Umbilical cord (tissue), 2 donors: ENCODE measurements around the gene NEB. TPM values are rescaled to one million over a fixed set of nuclear protein-coding genes. Genes with fewer than 3 reads are reported as not detected.

Experiments
- DNase-seq: peaks from one replicate; pipeline ENCODE4 v3.0.0-alpha.2; 2015; ENCODE audit warnings: low spot score
- total RNA-seq: library from RNA; depleted of rRNA; stranded (reverse); fragments of >200 nt; gene quantifications from one replicate; pipeline ENCODE4 v1.2.3, GENCODE V29; 2014; ENCODE audit warnings: low replicate concordance; ENCODE audit not compliant: insufficient read depth

NEB gene
- total RNA-seq, 1 donor from 2014 or later = 9.6 TPM

DNA sequence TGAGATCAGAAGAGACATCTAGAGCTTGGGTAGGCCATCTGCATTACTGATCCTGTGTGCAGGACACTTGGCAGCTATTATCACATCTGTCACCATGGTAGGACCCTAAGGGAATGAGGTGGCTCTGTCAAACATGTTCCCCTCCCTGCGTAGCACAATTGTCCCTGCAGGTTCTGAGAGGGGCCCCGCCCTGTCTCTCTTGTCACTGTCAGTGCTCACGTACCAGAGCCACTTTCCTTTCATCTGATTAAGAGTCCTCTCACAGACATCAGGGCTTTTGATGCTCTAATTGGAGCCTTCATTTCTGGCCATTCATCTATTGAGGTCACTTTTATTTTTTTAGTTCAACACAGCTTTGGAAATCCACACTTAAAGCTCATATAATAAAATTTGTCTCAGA lies 38.5 kb downstream of the NEB start:
- DNase-seq = no peak

DNA sequence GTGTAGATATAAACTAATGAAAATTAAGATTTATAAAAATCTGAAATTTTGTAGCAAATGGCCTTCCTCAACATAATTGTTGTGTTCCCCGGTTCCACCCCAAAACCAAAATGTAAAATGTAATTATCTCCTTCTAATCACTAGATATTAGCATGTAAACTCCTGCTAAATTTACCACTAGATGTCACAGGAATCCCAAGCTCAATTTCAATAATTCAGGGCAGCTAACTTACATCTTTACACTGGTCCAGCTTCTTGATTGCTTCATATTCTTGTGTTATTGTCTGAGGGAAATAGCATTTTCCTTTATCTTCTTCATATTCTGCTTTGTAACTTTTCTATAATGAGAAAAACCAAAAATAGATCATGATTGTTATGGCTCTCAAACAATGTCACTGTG lies 42.6 kb downstream of the NEB start:
- DNase-seq = no peak

DNA sequence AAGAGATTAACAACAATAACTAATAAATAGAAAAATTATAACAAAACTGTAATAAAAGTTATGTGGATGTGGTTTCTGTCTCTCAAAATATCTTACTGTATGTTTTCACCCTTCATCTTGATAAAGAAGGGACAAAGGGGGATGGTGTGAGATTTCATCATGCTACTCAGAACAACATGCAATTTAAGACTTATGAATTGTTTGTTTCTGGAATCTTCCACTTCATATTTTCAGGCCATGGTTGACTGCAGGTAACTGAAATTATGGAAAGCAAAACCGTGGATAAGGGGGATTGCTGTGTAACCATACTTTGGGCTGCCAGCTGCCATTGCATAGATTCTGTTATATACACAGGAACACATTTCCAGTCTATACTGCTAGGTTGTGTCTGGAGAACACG lies 45.6 kb downstream of the NEB start:
- no peak for DNase-seq

DNA sequence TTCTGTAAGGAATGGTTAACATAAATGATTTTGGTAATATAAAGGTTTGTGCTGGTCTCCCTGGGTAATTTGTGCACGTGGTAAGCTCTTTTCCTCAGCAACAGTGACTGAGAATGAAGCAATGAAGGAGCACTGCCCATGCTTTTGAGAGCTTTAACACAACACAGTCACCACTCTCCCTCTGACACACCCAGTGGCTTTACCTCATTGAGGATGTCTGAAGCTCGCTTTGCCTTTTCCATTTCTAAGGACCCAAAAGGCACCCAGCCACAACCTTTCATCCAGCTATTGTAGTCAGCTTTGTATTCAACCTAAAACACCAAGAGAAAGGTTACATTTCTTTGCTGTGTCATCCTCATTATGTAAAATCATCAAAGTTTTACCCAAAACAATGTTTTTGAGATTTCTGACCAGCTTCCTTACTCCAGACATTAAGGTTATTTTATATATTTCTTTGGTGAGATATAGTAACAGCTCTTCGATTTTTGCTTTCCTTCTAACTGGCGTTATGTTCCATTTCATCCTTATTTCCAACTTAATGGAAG lies 51.7 kb downstream of the NEB start:
- no peak for DNase-seq

DNA sequence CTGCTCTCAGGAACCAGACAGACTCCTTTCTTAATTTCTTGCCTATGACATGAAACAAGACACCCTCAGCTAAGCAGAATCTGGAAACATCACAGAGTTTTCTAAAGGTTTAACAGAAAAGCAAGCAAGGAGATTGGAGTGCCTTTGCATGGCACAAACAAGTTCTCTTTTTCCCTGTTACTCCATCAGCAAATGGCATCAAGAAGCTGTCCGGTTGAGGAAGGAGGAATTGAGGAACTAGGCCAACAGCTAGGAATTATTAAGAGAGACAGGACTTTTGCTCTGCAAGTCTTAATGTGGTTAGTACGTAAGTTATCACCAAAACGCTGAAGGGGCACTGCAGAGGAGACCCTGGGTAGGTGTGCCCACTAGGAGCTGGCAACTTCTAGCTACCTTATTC lies 53.2 kb downstream of the NEB start:
- no peak for DNase-seq

DNA sequence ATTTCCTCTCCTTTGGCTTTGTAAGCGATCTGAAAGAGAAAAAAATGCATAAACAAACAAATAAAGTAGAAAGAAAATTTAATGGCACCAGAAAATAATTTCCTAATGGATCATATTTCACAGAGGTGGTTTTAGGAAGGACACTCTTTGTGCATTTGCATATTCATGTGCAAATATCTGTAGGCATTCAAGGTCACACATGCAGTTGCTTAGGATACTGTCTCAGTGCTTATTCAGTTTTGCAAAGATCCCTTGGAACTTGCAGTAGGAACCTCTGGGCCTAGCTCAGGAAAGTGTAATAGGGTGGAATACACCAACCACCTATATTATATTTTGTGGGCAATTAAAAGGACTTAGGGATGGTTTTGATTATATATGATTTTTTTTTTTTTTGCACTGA lies 54.3 kb downstream of the NEB start:
- no peak for DNase-seq

DNA sequence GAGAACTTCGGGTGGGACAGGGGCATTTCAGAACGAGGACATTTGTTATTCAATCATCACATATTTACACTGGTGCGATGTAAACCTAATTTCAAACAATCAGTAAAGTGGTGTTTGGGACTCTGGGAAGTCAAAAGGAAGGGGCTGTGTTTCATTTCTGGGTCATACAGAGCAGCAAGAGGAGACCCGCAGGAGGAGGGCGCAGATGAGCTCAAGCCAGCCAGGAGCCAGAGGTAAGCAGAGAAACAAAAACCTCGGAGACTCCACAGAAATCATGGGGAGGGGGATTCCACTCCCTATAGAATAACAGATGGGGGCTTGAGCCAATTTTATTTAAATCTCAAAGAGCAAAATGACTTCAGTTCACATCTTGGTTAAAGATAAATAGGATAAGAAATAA lies 55.4 kb downstream of the NEB start:
- DNase-seq = no peak

DNA sequence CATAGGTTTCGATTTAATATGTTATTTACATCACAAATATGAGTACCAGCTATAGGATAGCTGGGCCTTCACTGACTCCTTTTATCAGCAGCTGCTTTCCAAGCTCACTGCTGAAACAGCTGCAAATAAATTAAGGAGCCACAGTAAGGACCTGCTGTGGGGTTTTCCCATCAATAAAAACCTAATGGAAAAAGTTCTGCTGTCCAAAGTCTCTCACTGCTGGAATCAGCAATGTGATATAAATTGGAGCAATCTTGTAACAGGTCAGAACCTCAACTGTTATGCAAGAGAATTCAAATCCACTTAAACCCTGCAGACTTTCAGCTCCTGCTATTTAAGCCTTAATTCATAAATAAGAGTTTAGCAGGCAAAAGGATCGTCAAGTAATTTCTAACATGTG lies 61.3 kb downstream of the NEB start:
- peak; percentile 71 for DNase-seq

DNA sequence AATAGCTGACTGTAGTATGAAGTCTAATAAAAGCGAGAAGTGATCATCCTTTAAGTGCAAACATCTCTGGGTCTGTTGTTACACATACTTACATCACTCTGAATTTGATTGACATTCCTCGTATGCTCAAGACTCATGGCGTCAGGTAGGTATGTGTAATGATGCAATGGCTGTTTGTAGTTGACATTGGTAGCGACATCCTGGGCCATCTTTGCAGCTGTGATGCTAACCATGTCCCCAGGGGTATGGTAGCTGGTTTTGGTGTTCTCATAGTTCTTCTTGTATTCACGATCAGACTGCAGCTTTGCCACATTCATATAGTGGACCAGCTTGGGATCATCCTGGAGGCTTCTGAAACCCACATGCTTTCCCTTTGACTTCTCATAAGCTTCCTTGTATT lies 62.0 kb downstream of the NEB start:
- no peak for DNase-seq

DNA sequence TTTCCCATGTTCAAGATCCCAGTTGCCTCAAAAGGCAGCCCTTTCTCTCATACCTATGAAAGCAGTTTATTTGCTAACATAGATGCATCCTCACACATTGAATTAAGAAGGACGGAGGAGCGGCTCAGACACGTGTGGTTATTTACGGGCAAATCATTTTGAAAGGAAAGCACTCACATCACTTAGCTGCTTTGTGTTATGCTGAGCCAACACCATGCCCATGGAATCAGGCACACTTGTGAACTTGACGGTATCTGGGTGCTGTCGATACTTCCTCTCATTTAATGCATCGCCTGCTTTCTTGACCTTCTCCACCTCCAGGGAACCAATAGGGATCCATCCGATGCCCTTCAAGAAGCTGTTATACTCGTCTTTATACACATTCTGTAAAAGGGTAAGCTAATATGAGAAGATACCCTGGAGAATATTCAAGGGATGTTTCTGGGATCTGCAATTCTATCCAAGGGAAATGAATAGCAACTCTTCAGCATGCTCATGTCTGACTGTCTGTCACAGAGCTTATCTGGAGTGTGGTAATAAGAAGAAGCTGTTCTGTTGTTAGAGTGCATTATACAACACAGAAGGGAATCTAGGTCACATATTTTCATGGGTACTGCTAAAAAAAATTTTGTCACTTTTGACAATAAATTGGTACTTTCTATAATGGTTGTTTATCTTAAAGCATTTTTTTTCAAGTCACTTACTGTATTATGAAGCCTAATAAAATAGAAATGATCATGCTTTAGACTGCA lies 63.3 kb downstream of the NEB start:
- peak; percentile 47 for DNase-seq

DNA sequence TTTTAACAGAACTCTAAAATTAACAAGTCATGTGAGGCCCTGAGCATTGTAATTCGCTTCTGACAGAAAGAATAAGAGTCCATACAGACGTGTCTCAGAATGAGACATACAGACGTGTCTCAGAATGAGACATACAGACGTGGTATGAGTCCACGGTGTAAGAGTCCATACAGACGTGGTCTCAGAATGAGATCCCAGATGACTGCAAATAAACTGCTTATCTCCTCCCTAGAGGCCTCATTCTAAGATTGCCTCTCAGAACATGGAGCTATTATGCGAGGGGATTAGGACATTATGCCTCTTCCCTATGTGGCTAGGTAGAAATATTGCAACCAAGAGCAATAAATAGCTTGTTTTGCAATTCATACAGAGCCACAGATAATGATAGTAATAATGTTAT lies 63.9 kb downstream of the NEB start:
- DNase-seq = peak; percentile 54

DNA sequence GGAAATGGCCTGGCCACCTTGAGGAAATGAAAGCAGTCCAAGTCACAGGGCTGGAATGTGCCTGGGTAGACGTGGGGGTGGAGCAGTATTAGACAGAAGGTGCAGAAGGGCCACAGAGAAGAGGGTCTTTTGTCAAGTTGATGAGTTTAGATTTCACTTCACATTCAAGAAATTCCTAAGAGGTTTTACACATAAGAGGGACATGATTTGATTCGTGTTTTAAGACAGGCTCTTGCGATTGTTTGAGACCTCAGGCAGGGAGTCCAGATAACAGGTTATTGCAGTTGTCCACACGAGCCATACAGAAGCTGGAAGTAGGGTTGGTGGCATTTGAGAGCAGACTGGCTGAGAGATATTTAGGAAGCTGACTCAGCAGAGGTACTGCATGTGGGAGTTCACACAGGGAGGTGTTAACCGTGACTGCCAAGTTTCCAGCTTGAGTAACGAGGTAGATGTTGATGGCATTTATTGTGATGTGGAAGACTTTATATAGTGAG lies 64.6 kb downstream of the NEB start:
- DNase-seq = no peak

DNA sequence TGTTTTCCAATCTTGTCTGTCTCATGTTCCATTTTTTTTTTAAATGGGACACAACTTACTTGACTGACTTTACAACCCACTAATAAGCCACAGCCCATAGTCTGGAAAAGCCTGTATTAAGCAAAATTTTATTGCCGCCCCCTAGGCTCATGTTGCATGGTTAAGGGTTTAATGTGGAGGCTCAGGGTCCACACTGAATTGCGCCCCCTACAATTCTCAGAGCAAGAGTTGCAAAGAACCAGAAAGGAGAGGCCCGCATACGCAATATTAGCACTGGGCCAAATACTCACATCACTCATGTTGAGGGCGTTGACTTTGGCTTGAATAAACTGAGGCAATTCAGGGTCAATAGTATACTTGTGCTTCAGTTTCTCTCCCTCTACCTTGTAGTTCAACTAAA lies 65.5 kb downstream of the NEB start:
- no peak for DNase-seq

DNA sequence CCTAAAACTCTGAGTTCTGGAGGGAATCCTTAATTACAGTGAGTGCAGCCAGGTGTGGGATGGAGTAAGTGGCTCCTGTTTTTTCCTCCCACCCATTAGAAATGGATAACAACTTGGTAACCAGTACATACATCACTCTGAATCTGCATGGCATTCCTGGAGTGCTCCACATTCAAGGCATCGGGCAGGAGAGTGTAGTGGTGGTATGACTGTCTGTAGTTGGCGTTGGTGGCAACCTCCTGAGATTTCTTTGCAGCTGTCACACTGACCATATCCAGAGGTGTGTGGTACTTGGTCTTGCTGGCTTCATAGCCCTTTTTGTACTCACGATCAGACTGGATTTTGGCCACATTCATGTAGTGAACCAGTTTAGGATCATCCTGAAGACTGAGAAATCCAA lies 68.3 kb downstream of the NEB start:
- no peak for DNase-seq

DNA sequence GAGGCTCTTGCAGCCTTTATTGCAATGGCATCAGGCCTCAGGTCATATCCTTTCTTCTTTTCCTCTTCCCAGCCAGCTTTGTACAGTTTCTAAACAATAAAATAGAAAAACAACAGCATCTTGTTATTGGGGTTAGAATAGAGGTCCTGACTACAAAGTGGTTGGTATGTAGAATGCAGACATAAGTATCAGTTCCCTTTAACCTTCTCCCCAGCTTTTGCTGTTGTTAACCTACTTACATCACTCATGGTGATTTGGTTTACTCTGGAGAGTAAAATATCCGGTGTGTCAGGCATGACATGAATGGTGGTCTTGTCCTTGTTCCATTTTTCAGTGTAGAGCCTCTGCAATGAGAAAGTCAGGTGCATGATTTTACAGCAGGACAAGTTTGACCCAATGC lies 69.8 kb downstream of the NEB start:
- DNase-seq = no peak

DNA sequence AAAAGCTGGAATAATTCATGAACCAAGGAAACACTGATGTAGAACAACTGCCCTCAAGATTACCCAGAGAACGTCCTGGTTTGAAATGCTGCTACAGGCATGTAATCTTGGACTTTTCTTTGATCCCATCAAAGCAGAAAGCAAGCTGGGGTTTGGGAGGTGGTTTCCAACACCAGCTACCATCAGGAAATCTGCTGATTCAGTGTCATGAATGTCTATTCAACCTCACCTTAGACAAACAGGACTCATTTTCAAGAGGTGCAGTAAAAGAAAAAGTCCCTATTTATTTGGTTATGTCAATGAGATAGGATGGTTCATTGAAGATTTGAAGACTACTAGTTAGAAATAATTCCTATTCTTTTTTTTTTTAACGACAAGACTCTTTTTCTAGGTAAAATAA lies 72.7 kb downstream of the NEB start:
- DNase-seq = no peak

DNA sequence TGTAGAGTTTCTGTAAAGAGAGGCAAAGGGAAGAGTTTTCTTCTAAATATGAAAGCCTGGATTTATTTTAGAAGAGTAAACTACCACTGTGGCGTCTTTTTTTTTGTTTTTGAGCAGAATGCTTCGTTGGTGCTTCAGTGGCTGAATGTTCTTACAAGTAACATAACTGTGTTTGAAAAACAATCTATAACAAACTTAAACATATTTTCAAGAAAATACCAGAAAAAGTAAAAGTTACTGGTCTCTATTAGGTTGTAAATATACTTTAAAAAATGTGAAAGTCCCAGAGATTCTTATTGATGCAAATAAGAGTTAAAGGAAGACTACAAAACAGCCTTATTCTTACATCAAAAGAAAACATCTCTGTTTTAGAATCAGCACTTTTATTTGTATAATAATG lies 76.2 kb downstream of the NEB start:
- DNase-seq = no peak

DNA sequence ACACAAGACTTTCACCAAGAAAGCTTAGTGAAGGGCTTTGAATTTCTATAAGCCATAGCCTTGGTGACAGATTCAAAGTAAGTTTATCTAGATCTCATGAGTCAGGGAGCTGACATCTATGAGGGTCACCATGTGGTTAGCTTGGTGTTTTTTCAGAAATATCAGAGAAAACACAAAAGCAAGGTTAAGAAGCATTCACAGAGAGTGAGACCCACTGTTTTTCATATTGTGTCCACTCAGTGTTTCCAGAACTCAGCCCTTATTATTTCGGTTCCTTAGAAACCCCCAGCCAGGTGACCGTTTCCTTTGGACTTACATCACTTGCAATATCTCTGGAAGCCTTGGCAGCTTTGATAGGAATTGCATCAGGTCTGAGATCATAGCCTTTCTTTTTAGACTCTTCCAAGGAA lies 76.6 kb downstream of the NEB start:
- DNase-seq = no peak

DNA sequence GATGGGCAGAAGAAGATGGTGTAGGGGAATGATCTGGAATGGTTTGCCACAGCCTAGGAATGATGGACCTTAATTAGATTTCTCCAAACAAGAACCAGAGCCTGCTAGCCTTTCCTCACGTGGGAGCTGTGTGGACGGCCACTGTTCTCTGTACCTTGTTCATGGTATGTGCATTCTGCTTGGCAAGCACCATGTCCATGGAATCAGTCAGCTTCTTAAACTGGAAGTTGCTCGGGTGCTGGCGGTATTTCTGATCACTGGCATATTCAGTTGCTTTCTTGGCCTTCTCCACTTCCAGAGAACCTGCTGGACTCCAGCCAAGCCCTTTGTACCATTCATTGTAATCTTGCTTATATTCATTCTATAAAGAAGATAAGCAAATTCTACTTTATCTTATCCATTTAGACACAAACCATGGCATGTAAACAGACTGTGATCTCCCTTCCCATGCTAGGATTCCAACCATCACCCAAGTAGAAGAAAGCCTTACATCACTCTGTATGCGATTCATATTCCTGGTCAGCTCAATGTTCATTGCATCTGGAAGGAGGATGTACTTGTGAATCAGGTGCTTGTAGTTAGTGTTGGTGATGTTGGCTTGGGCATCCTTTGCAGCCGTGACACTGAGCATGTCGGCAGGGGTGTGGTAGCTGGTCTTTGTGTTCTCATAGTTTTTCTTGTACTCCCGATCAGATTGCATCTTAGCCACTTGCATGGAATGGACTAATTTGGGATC lies 78.4 kb downstream of the NEB start:
- no peak for DNase-seq

DNA sequence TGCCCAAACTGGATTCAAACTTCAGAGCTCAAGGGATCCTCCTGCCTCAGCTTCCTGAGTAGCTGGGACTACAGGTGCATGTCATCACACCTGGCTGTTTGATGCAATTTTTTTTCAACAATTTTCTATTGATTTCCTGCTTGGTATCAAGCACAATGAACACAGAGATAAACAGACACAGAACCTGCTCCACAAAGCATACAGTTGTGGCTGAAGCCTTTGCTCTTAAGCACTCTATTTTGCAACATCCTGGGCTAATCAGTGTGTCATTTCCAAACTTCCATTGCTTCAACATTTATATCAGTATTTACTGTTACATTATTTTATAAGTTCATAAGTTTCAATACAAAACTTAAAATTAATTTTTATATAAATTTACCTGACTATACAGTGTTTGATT lies 79.4 kb downstream of the NEB start:
- no peak for DNase-seq

DNA sequence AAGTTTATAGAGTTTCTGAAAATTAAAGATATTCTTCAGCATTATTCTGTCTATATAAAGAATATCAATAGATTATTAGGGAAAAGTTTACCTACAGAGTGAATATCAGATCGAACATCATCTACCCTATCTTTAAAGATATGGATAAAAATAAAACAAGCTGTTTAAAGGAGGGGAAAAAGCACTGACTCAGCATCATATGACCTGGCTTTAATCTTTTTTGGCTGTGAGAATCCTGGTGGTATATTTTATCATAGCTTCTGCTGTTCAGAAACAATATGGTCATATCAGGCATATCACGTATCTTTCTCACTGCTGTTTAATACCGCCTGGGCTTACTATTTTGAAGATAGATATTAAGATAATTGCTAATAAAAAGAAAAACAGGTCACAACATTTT lies 80.2 kb downstream of the NEB start:
- no peak for DNase-seq

DNA sequence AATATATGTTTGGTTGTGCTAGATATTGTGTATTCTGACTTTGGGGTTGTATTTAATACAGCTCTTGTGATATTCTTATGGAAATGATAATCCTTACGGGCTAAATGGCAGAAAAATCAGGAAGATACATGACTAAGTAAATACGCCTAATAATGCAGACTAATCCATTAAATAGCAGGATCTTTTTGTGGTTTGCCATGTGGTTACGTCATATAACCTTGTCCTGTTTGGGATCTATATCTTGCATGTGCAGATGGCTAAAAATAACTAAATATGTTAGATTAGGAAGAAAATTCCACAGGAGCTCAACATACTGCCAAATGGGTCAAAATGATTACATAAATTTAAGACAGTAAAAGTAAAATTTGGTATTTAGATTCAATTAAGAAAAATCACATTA lies 83.0 kb downstream of the NEB start:
- peak; percentile 50 for DNase-seq

DNA sequence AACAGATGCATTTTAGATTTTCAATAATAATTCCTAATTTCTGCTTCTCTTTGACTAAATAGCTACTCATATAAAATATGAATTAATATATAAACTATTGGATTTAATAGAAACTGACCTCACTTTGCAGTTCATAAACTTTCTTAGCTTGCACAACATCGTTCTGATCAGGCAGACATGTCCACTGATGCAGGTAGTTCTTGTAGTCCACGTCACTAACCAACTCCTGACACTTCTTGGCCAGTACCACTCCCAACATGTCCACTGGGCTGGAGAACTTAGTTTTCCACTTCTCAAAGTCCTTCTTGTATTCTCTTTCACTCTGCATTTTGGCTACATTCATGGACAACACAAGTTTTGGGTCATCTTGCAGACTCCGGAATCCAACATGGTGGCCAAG lies 83.8 kb downstream of the NEB start:
- DNase-seq = no peak
